A549 (cell line): ENCODE measurements around the gene APOL3. TPM values are rescaled to one million over a fixed set of nuclear protein-coding genes. Genes with fewer than 3 reads are reported as not detected.

Experiments
- ATAC-seq, 2 experiments: fragments of 200-7000 bp in 1 of 2; fragments of >200 bp in 1 of 2; cut with Nextera tagmentation in 1 of 2; cut with Tn5 transposase in 1 of 2; 3 replicates each; pipeline versions ENCODE4 v1.8.0 to v1.9.1; 2018 to 2020; ENCODE audit warnings: mild to moderate bottlenecking in 1 of 2, moderate library complexity in 1 of 2
- CTCF ChIA-PET: fragments of 300-600 bp; sonication (Branson Sonifier 250); formaldehyde crosslinking; extraction: SDS; loops from one replicate; lab custom pipeline; 2021; ENCODE audit warnings: antibody characterized with exemption, inconsistent platforms; lab: Yijun Ruan, JAX
- POLR2A ChIA-PET: fragments of 350-600 bp; formaldehyde crosslinking; extraction: SDS; loops from one replicate; lab custom pipeline; 2021; ENCODE audit warnings: antibody characterized with exemption, inconsistent platforms; lab: Yijun Ruan, JAX
- DNase-seq, 2 experiments: peaks; one replicate each; pipeline versions ENCODE4 v3.0.0 to v3.0.0-alpha.2; 2011 to 2016; ENCODE audit warnings: low read depth in 1 of 2, low spot score in 1 of 2
- FAIRE-seq: peaks from 2 replicates; lab custom pipeline; 2011; peaks lifted over from hg19 to GRCh38; lab: Jason Lieb, UNC
- H3K27ac ChIP-seq, 2 experiments: fragments of >200 bp; sonication (Bioruptor Twin); formaldehyde crosslinking; 3 replicates each; pipeline ENCODE4 v1.5.1; 2016 to 2017
- H3K4me1 ChIP-seq: fragments of >200 bp; sonication (Bioruptor Twin); formaldehyde crosslinking; 3 replicates; pipeline ENCODE4 v1.6.1; 2016
- H3K4me2 ChIP-seq: fragments of >200 bp; sonication (Bioruptor Twin); formaldehyde crosslinking; 3 replicates; pipeline ENCODE4 v1.6.1; 2016
- H3K4me3 ChIP-seq: fragments of >200 bp; sonication (Bioruptor Twin); formaldehyde crosslinking; 3 replicates; pipeline ENCODE4 v1.5.1; 2016
- H3K9me3 ChIP-seq: fragments of >200 bp; sonication (Bioruptor Twin); formaldehyde crosslinking; 3 replicates; pipeline ENCODE4 v1.6.1; 2016
- BCL3 ChIP-seq: fragments of >200 bp; sonication (Bioruptor Twin); formaldehyde crosslinking; IDR thresholded peaks from 3 replicates; pipeline ENCODE4 v1.6.1; 2016
- BHLHE40 ChIP-seq: IDR thresholded peaks from 2 replicates; pipeline ENCODE4 v1.6.1; 2012; ENCODE audit warnings: low read depth, low read length, inconsistent platforms
- CTCF ChIP-seq: fragments of >200 bp; sonication (Bioruptor Twin); formaldehyde crosslinking; IDR thresholded peaks from 3 replicates; pipeline ENCODE4 v1.5.1; 2016
- EP300 ChIP-seq, 2 experiments: fragments of >200 bp; sonication (Bioruptor Twin); formaldehyde crosslinking; IDR thresholded peaks; 2 replicates in 1 of 2; 3 replicates in 1 of 2; pipeline ENCODE4 v1.6.1; 2016 to 2017
- ESRRA ChIP-seq: fragments of 150-350 bp; IDR thresholded peaks from 2 replicates; pipeline ENCODE4 v1.6.1; 2014; ENCODE audit warnings: mild to moderate bottlenecking, low read length, borderline replicate concordance
- FOSB ChIP-seq: fragments of 250-450 bp; sonication (Bioruptor Pico); IDR thresholded peaks from 2 replicates; pipeline ENCODE4 v1.5.0; 2020; ENCODE audit warnings: mild to moderate bottlenecking, moderate library complexity
- FOSL2 ChIP-seq, 2 experiments: fragments of 450-650 bp in 1 of 2; fragments of >200 bp in 1 of 2; sonication (Bioruptor Twin) in 1 of 2; formaldehyde crosslinking; IDR thresholded peaks; 2 replicates each; pipeline versions ENCODE4 v1.5.0 to v1.6.1; 2016 to 2020; ENCODE audit warnings: mild to moderate bottlenecking in 1 of 2, moderate library complexity in 1 of 2
- HDAC2 ChIP-seq: fragments of 200-600 bp; sonication (generic); IDR thresholded peaks from 2 replicates; pipeline ENCODE4 v1.6.1; 2016
- HMGXB4 ChIP-seq: fragments of 250-450 bp; sonication (Bioruptor Pico); IDR thresholded peaks from 2 replicates; pipeline ENCODE4 v1.5.0; 2021; ENCODE audit warnings: mild to moderate bottlenecking, moderate library complexity, borderline replicate concordance
- HOXA7 ChIP-seq: fragments of 250-450 bp; sonication (Bioruptor Pico); IDR thresholded peaks from 2 replicates; pipeline ENCODE4 v1.5.0; 2020; ENCODE audit warnings: mild to moderate bottlenecking, moderate library complexity
- HOXB13 ChIP-seq: fragments of 250-450 bp; sonication (Bioruptor Pico); IDR thresholded peaks from 2 replicates; pipeline ENCODE4 v1.5.0; 2020; ENCODE audit warnings: low read depth, mild to moderate bottlenecking, moderate library complexity
- HOXB5 ChIP-seq: fragments of 250-450 bp; sonication (Bioruptor Pico); IDR thresholded peaks from 2 replicates; pipeline ENCODE4 v1.5.0; 2020; ENCODE audit warnings: mild to moderate bottlenecking, moderate library complexity
- JUN ChIP-seq, 2 experiments: fragments of >200 bp; sonication (Bioruptor Twin); formaldehyde crosslinking; IDR thresholded peaks; 2 replicates in 1 of 2; 3 replicates in 1 of 2; pipeline ENCODE4 v1.6.1; 2016 to 2017
- JUNB ChIP-seq: fragments of >200 bp; sonication (Bioruptor Twin); formaldehyde crosslinking; IDR thresholded peaks from 2 replicates; pipeline ENCODE4 v1.6.1; 2016
- KDM1A ChIP-seq: fragments of 200-600 bp; sonication (generic); IDR thresholded peaks from 2 replicates; pipeline ENCODE4 v1.6.1; 2016; ENCODE audit warnings: low read depth, mild to moderate bottlenecking
- MAFK ChIP-seq: fragments of 450-650 bp; IDR thresholded peaks from 2 replicates; pipeline ENCODE4 v1.6.1; 2014; ENCODE audit not compliant: partially characterized antibody
- RAD21 ChIP-seq, 2 experiments: fragments of >200 bp in 1 of 2; sonication (Bioruptor Twin) in 1 of 2; formaldehyde crosslinking in 1 of 2; IDR thresholded peaks in 1 of 2; conservative IDR thresholded peaks in 1 of 2; 2 replicates in 1 of 2; 3 replicates in 1 of 2; pipeline ENCODE4 v1.6.1; 2012 to 2018; ENCODE audit warnings: inconsistent platforms in 1 of 2
- RARB ChIP-seq: fragments of 250-450 bp; sonication (Bioruptor Pico); IDR thresholded peaks from 2 replicates; pipeline ENCODE4 v1.8.0; 2021; ENCODE audit warnings: mild to moderate bottlenecking, moderate library complexity
- RCOR1 ChIP-seq: fragments of 150-350 bp; IDR thresholded peaks from 2 replicates; pipeline ENCODE4 v1.6.1; 2014; ENCODE audit warnings: antibody characterized with exemption, low read length, low read depth
- REST ChIP-seq: fragments of 200-600 bp; sonication (generic); IDR thresholded peaks from 2 replicates; pipeline ENCODE4 v1.6.1; 2016; ENCODE audit warnings: antibody characterized with exemption, mild to moderate bottlenecking, moderate library complexity
- RNF2 ChIP-seq: fragments of 200-600 bp; sonication (generic); IDR thresholded peaks from 2 replicates; pipeline ENCODE4 v1.6.1; 2016; ENCODE audit warnings: low read depth, mild to moderate bottlenecking, antibody characterized with exemption, moderate library complexity, borderline replicate concordance
- WGBS: methylation state at CpG from one replicate; pipeline ENCODE4 v1.1.6; 2017; ENCODE audit errors: missing lambda C conversion rate; 5-methylcytosine and 5-hydroxymethylcytosine counted together
- polyA plus RNA-seq, 4 experiments: library from polyadenylated mRNA; depleted of rRNA in 3 of 4; stranded (reverse); fragments of >200 nt; fragmentation: RNase III in 1 of 4; extraction: RNeasy Plus Mini Kit Qiagen cat#74134 plus additional on column Dnase treatment in 1 of 4; gene quantifications; 2 replicates in 3 of 4; 3 replicates in 1 of 4; pipeline ENCODE4 v1.2.3, GENCODE V29; 2011 to 2017

Gene APOL3
- polyA plus RNA-seq, 2 of the 4 experiments (the other 2 are of a cell fraction): not detected

- ChIA-PET POLR2A (no interaction called here), CTCF (interaction anchor here (0.7 to 0.8 kb wide), 3 partner anchors 38 to 672 kb away, joined by 3 to 4 read pairs (median 3); no protein-coding TSS in a partner anchor)
- ATAC-seq (no peak), FAIRE-seq (no peak), DNase-seq (no peak)
- 75% methylated on average over 16 of the region's 16 CpGs for WGBS
- Histone ChIP-seq H3K27ac (no peak overlapping the region), H3K4me2 (no peak overlapping the region), H3K4me1 (no peaks in the 10 kb centered on the region), H3K9me3 (no peaks in the 10 kb centered on the region), H3K4me3 (no peak overlapping the region)
- no peak for TF ChIP-seq RAD21 (conservative IDR thresholded peaks at IDR 0.05 in 1 of 2, IDR thresholded peaks at IDR 0.05 in 1 of 2)
- TF ChIP-seq REST: no peak
- no peak for TF ChIP-seq MAFK
- TF ChIP-seq CTCF: no peak
- no peak for TF ChIP-seq RARB (CRISPR knock-in tag)
Observed at GRCh38 chr22:36103891-36104290, 56.7 kb downstream of the APOL3 start.

GRCh38 chr22:36102995-36103394, 57.6 kb downstream of the APOL3 start:
- POLR2A ChIA-PET: no interaction called here
- no peak for FAIRE-seq

More at GRCh38 chr22:36102995-36103394, 57.6 kb downstream of the APOL3 start:
- Histone ChIP-seq H3K27ac (no peak overlapping the region), H3K9me3 (no peaks in the 10 kb centered on the region), H3K4me1 (no peaks in the 10 kb centered on the region), H3K4me2 (no peak overlapping the region), H3K4me3 (no peak overlapping the region)
- WGBS: 64% methylated on average over 2 of the region's 2 CpGs
- CTCF ChIA-PET: interaction anchor here (0.8 kb wide), 1 partner anchor 671 kb away, joined by 3 read pairs; no protein-coding TSS in a partner anchor
- no peak for TF ChIP-seq JUN (IDR thresholded peaks at IDR 0.05)
- TF ChIP-seq RNF2: no peak
- TF ChIP-seq BHLHE40: no peak
- TF ChIP-seq HOXA7 (CRISPR knock-in tag): no peak
- no peak for TF ChIP-seq FOSL2 (IDR thresholded peaks at IDR 0.05)
- TF ChIP-seq FOSL2 (CRISPR knock-in tag; IDR thresholded peaks at IDR 0.05): no peak
- no peak for TF ChIP-seq EP300 (IDR thresholded peaks at IDR 0.05)
- TF ChIP-seq HOXB5 (CRISPR knock-in tag): no peak
- TF ChIP-seq JUNB: no peak
- TF ChIP-seq BCL3: no peak
- no peak for TF ChIP-seq ESRRA
- TF ChIP-seq RCOR1: no peak
- no peak for TF ChIP-seq HOXB13 (CRISPR knock-in tag)
- no peak for TF ChIP-seq HDAC2
- no peak for TF ChIP-seq FOSB (CRISPR knock-in tag)
- no peak for TF ChIP-seq HMGXB4 (CRISPR knock-in tag)
- TF ChIP-seq MAFK: no peak
- no peak for TF ChIP-seq KDM1A
- DNase-seq (no peak), ATAC-seq (no peak)
